ENCODE data around the gene TENM3.
A peak's percentile ranks its signal among the peaks of the same experiment; 100 is the strongest.

TENM3 gene

DNA sequence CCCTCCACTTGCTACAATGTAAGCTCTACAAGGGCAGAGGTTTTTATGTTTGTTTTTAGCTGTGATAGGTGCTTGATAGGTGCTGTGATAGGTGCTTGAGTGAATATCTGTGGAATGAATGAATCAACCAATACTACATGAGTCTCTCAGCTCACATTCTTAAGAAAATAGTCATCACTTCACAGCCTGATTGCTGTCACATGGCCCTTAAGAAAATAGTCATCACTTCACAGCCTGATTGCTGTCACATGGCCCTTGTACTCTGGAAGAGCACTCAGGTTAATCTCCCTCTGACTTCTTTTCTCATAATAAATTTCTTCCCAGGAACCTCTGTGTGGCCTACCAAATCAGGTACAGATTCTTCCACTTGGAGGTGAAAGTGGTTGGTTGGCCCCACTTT, 335.2 kb downstream of the TENM3 start:
- TF ChIP-seq, protein P1, sequence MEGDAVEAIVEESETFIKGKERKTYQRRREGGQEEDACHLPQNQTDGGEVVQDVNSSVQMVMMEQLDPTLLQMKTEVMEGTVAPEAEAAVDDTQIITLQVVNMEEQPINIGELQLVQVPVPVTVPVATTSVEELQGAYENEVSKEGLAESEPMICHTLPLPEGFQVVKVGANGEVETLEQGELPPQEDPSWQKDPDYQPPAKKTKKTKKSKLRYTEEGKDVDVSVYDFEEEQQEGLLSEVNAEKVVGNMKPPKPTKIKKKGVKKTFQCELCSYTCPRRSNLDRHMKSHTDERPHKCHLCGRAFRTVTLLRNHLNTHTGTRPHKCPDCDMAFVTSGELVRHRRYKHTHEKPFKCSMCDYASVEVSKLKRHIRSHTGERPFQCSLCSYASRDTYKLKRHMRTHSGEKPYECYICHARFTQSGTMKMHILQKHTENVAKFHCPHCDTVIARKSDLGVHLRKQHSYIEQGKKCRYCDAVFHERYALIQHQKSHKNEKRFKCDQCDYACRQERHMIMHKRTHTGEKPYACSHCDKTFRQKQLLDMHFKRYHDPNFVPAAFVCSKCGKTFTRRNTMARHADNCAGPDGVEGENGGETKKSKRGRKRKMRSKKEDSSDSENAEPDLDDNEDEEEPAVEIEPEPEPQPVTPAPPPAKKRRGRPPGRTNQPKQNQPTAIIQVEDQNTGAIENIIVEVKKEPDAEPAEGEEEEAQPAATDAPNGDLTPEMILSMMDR (IDR thresholded peaks at IDR 0.05; ENCODE audit: poor library complexity, severe bottlenecking): no peak
- ATAC-seq (ENCODE audit: low read depth): peak; percentile 93
- Histone ChIP-seq H3K9me3 (ENCODE audit: severe bottlenecking) (no peaks in the 10 kb centered on the region), H3K4me1 (ENCODE audit: insufficient read depth, poor library complexity, severe bottlenecking) (peaks cover 9% of the 10 kb centered on the region), H3K27me3 (ENCODE audit: insufficient read depth, poor library complexity, severe bottlenecking) (no peaks in the 10 kb centered on the region), H3K36me3 (ENCODE audit: low read depth) (no peaks in the 10 kb centered on the region), H3K4me3 (ENCODE audit: severe bottlenecking) (no peak overlapping the region), H3K27ac (ENCODE audit: poor library complexity, severe bottlenecking) (no peak overlapping the region)
- no peak for DNase-seq (ENCODE audit: low spot score)

DNA sequence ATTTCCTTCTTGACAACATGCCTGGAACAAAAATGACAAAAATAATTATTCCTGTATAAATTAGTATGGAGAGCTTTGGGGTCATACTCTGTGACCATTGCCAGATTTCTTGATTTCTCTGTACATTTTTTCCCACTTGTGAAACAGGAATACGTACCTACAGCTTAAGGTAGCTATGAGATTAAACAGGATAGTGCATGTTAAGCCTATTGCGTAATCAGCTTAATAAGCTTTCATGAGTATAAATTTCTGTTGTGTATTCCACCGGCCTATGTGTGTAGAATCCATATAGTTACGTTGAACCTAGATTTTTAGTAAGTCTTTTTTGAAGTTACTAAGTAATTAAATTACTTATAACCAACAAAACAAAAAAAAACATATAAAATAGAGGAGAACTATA, 339.0 kb downstream of the TENM3 start:
- Histone ChIP-seq H3K4me1 (ENCODE audit: insufficient read depth, poor library complexity, severe bottlenecking) (peaks cover 9% of the 10 kb centered on the region), H3K27ac (ENCODE audit: poor library complexity, severe bottlenecking) (no peak overlapping the region), H3K4me3 (ENCODE audit: severe bottlenecking) (no peak overlapping the region), H3K36me3 (ENCODE audit: low read depth) (no peaks in the 10 kb centered on the region), H3K9me3 (ENCODE audit: severe bottlenecking) (no peaks in the 10 kb centered on the region), H3K27me3 (ENCODE audit: insufficient read depth, poor library complexity, severe bottlenecking) (no peaks in the 10 kb centered on the region)
- ATAC-seq (ENCODE audit: low read depth) (peak; percentile 34; the same call in 1 of the 3 replicates), DNase-seq (ENCODE audit: low spot score) (no peak)
- TF ChIP-seq, protein P1 (IDR thresholded peaks at IDR 0.05; ENCODE audit: poor library complexity, severe bottlenecking): no peak

DNA sequence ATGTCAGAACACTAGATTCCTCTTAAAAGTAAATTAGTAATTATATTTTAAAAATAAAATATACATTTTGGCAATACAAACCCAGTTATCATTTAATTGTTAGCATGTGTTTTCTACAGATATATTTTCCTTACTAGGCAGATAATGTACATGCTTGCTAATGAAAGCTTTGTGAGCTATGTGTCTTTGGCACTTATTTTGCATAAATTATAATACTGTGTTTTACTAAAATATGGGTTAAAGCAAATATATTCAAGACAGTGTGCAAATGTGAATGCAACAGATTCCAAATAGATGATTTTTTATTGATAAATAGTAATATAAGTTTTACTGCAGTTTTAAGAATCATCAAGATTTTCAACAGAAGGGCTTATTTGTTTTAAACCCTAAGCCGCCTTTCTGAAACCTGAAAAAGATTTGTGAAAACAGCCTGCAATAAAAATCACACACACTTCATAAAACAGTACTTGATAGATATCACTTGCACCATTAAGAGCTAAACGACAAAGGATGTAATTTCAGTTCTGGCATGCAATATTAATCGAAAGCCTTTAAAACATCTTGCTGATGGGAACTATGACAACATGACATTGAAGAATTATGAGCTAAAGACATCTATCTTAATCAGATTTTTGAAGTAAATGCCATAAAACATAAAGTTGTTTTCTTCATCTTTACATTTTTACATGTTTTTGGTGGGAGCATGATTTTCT, 340.7 kb downstream of the TENM3 start:
- Histone ChIP-seq H3K27me3 (ENCODE audit: insufficient read depth, poor library complexity, severe bottlenecking) (no peaks in the 10 kb centered on the region), H3K4me3 (ENCODE audit: severe bottlenecking) (no peak overlapping the region), H3K36me3 (ENCODE audit: low read depth) (no peaks in the 10 kb centered on the region), H3K9me3 (ENCODE audit: severe bottlenecking) (no peaks in the 10 kb centered on the region), H3K4me1 (ENCODE audit: insufficient read depth, poor library complexity, severe bottlenecking) (peaks cover 6% of the 10 kb centered on the region), H3K27ac (ENCODE audit: poor library complexity, severe bottlenecking) (no peak overlapping the region)
- TF ChIP-seq, protein P1 (IDR thresholded peaks at IDR 0.05; ENCODE audit: poor library complexity, severe bottlenecking): no peak
- no peak for DNase-seq (ENCODE audit: low spot score)
- ATAC-seq (ENCODE audit: low read depth): no peak

DNA sequence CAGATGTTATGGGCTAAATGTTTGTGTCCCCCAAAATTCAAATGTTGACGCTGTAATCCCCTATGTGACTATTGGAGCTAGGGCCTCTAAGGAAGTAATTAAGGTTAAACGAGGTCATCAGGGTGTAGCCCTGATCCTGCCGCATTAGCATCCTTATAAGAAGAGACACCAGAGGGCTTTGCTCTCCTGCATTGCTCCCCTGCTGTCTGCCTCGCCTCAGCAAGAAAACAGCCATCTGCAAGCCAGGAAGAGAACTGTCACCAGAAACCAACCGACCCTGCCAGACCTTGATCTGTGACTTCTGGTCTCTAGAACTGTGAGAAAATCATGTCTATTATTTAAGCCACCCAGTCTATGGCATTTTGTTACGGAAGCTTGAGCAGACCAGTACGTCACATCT, 342.1 kb downstream of the TENM3 start:
- DNase-seq (ENCODE audit: low spot score) (no peak), ATAC-seq (ENCODE audit: low read depth) (no peak)
- Histone ChIP-seq H3K36me3 (ENCODE audit: low read depth) (no peaks in the 10 kb centered on the region), H3K27me3 (ENCODE audit: insufficient read depth, poor library complexity, severe bottlenecking) (no peaks in the 10 kb centered on the region), H3K4me3 (ENCODE audit: severe bottlenecking) (no peak overlapping the region), H3K27ac (ENCODE audit: poor library complexity, severe bottlenecking) (no peak overlapping the region), H3K9me3 (ENCODE audit: severe bottlenecking) (no peaks in the 10 kb centered on the region), H3K4me1 (ENCODE audit: insufficient read depth, poor library complexity, severe bottlenecking) (peaks cover 6% of the 10 kb centered on the region)
- TF ChIP-seq, protein P1 (IDR thresholded peaks at IDR 0.05; ENCODE audit: poor library complexity, severe bottlenecking): no peak

DNA sequence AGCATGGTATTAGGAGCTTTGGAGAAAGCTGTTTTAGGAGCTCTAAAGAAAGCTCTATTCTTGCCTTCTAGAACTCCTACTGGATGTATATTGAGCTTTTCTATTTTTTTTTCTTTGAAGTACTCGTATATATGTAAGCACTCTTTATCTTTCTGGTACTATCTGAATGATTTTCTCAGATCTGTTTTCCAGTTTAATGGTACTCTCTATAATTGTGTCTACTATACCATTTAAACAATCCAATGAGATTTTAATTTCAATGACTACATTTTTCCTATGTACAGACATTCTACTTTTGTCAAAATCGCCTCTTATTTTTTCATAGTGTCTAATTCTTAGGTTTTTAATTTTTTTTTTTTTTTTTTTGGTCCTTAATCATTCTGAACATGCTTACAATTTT, 345.9 kb downstream of the TENM3 start:
- no peaks in the 10 kb centered on the region for H3K27me3 ChIP-seq (ENCODE audit: insufficient read depth, poor library complexity, severe bottlenecking)
- no peak overlapping the region for H3K4me3 ChIP-seq (ENCODE audit: severe bottlenecking)
- no peak for DNase-seq (ENCODE audit: low spot score)
- H3K4me1 ChIP-seq (ENCODE audit: insufficient read depth, poor library complexity, severe bottlenecking): no peaks in the 10 kb centered on the region
- H3K27ac ChIP-seq (ENCODE audit: poor library complexity, severe bottlenecking): no peak overlapping the region
- no peaks in the 10 kb centered on the region for H3K9me3 ChIP-seq (ENCODE audit: severe bottlenecking)
- no peak for ATAC-seq (ENCODE audit: low read depth)
- TF ChIP-seq, protein P1 (IDR thresholded peaks at IDR 0.05; ENCODE audit: poor library complexity, severe bottlenecking): no peak
- no peaks in the 10 kb centered on the region for H3K36me3 ChIP-seq (ENCODE audit: low read depth)

Measured in RWPE2 (cell line).